SK-MEL-5 (cell line): Measurements from ENCODE around the gene NOL8. TPM values are rescaled to one million over a fixed set of nuclear protein-coding genes. Genes with fewer than 3 reads are reported as not detected.

Experiments
- DNase-seq: peaks from one replicate; pipeline ENCODE4 v3.0.0-alpha.2; 2016; ENCODE audit warnings: low read depth, low spot score
- in situ Hi-C: cut with HindIII; loops from 2 replicates; pipeline ENCODE4 v1.10.0; 2016; ENCODE audit warnings: low sequenced_read_pairs, high pct_unique_total_duplicates, low pct_unique_long_range_greater_than_20kb
- polyA plus RNA-seq, 2 experiments: library from polyadenylated mRNA; depleted of rRNA; stranded (reverse); fragments of >200 nt; gene quantifications; 2 replicates each; pipeline ENCODE4 v1.2.3, GENCODE V29; 2015
- total RNA-seq: library from RNA; depleted of rRNA; stranded (reverse); fragments of >200 nt; shearing (Covaris generic); gene quantifications from 2 replicates; pipeline ENCODE4 v1.2.3, GENCODE V29; 2014; rRNA removed

Gene NOL8
- 32.9 and 37.9 TPM in 2 replicates for total RNA-seq
- 29.3 and 32.7 TPM in 2 replicates for polyA plus RNA-seq (2015; cell fraction: cytosol; rRNA removed)
- polyA plus RNA-seq (2015; cell fraction: nucleus; rRNA removed), result 253 and 330 TPM in 2 replicates

- in situ Hi-C loops, result no loop called here
Observed at GRCh38 chr9:92325269-92325990, at the start of gene NOL8, which contains the start of gene CENPP. TSS of gene NOL8 (minus strand) at chr9:92325350. CDS start at chr9:92324161, 1,189 bp downstream. TSS of gene CENPP (plus strand) at chr9:92325953.

GRCh38 chr9:92373167-92373566, 48.0 kb upstream of the NOL8 start:
- in situ Hi-C loops, result no loop called here
- DNase-seq, result no peak

More at GRCh38 chr9:92325269-92325990, at the start of gene NOL8, which contains the start of gene CENPP:
- DNase-seq, result peak; percentile 92

- in situ Hi-C loops, result no loop called here
Observed at GRCh38 chr9:92369075-92369474, 43.9 kb upstream of the NOL8 start.

DNA sequence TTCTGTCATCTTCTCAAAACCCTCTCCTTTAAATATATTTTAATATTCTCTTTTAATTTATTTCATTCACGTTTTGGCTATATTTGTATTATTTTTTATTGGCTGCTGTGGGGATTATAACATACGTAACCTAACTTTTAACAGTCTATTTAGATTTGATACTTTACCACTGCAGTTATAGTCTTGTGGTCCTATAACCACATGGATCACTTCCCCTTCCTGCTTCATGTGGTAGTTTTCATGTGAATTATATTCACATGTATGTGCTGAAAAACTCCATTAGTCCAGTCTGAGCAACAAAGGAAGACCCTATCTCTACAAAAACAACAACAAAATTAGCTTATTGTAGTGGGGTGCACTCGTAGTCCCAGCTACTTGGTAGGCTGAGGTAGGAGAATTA, 34.9 kb upstream of the NOL8 start:
- in situ Hi-C loops, result no loop called here
- no peak for DNase-seq

More at GRCh38 chr9:92369075-92369474, 43.9 kb upstream of the NOL8 start:
- DNase-seq, result no peak

DNA sequence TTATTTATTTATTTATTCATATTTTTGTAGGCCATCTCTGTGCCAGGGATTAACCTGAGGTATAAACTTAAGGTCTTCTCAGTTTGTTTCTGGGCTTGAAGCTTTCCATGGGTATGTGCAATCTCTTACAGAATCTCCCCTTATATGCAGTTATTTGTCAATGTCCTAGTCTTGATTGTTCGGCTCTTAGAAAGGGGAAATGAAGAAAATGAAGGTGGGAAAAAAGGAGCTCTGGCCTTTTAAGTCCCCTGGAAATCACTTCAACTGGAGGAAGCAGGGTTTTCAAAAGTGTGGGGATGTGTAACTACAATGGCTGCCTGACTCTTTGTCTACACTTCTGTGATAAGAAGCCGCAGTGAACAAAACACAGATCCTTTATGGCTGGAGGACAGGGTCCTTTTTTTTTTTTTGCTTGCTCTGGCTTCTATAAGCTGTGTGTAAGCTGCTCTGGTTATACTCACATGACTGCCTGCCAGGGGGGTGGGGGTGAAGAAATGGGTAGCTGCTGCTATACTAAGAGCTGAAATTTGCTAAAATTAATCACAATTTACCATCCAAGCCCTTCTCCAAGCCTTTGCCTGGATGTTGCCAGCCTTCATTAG, 34.3 kb upstream of the NOL8 start:
- in situ Hi-C loops, result no loop called here

GRCh38 chr9:92353051-92353450, 27.9 kb upstream of the NOL8 start:
- in situ Hi-C loops, result no loop called here
- DNase-seq, result no peak

More for the DNA sequence above, 34.3 kb upstream of the NOL8 start:
- peak; percentile 27 for DNase-seq

DNA sequence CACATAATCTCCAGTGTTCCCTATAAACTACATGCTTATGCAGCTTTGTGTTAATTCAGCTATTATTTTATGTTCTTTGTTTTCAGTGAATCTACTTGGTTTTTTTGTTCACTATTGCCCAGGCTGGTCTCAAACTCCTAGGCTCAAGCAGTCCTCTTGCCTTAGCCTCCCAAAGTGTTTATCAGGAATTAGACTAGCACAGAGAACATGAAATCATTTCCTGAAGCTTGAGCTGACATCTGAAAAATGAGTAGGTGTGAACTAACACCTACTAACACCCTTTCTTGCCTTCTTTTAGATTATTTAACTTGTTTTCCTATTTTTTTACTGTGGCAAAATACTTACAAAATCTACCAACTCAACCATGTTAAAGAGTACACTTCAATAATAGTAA, 25.6 kb upstream of the NOL8 start:
- in situ Hi-C loops, result no loop called here
- no peak for DNase-seq

DNA sequence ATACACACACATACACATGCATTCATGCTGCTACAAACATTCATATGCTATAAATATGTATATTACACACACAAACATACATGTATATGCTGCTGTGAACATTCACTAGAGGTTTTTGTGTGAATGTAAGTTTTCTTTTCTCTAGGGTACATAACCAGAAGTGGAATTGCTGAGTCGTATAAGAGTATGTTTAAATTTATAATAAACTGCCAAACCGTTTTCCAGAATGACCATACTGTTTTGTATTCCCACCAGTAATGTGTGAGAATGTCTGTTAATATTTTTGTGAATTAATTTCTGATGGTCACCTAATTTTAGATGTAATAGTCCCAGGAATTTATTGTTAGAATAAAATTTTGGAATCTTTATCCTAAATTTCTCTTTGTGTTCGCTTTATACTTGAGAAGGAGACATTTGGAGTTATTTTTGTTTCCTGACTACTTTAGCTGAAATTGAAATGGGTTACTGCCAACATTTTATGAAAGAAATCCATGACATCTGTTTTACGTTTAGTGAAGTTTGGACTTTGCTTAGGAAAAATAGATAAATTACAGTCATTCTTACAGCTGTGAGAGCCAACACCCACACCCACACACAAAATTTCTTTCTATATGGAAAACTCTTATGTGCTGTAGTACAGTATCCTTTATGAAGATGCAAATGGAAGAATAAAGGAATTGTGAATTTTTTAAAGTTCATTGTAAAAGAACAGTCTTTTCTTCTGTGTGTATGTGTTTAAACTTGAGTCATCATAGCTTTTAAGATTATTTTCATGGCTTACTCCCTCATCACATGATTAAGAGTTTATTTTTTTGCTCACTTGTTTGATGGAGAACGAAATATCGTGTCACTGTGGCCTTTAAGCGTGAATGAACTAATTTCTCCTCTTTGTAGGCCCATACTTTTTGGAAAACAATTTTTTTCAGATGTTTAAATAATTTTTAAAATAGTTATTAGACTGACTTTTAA, 24.9 kb upstream of the NOL8 start:
- in situ Hi-C loops, result no loop called here
- DNase-seq, result no peak

GRCh38 chr9:92345582-92345981, 20.4 kb upstream of the NOL8 start:
- in situ Hi-C loops, result no loop called here
- DNase-seq, result no peak

DNA sequence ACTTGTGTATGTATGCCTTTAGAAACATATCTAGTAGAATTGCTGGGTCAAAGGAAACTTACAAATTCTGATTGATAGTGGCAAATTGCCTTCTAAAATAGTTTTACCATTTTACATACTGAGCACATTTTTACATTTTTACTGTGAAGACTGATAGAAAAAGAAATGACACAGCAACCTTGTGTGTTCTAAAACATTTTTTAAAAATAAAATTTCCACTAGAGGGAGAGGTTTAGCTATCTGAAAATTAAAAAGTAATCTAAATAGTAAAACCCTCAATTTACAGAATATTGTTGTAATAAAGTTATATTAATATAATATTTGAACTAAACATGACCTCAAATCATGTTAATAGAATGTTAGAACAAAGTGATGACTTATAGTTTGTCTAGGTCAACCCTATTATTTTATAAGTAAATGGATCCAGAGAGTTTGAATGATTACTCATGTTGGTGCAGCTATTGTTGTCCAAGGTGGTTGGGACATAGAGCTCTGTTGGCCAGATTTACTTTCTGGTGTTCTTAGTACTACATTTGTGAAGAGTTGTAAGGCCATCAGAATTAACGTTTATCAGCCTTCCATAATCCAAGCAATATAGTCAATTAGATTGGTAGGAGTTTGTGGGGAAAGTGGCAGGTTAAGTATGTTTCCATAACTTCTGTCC, 17.8 kb upstream of the NOL8 start:
- in situ Hi-C loops, result no loop called here

GRCh38 chr9:92341578-92341977, 16.4 kb upstream of the NOL8 start:
- in situ Hi-C loops, result no loop called here

More for the DNA sequence above, 17.8 kb upstream of the NOL8 start:
- peak; percentile 22 for DNase-seq

GRCh38 chr9:92333282-92333634, 8.1 kb upstream of the NOL8 start:
- in situ Hi-C loops, result no loop called here
- DNase-seq, result no peak

More at GRCh38 chr9:92341578-92341977, 16.4 kb upstream of the NOL8 start:
- DNase-seq, result no peak

- DNase-seq, result no peak
- in situ Hi-C loops, result no loop called here
Observed at GRCh38 chr9:92332577-92333281, 7.6 kb upstream of the NOL8 start.

DNA sequence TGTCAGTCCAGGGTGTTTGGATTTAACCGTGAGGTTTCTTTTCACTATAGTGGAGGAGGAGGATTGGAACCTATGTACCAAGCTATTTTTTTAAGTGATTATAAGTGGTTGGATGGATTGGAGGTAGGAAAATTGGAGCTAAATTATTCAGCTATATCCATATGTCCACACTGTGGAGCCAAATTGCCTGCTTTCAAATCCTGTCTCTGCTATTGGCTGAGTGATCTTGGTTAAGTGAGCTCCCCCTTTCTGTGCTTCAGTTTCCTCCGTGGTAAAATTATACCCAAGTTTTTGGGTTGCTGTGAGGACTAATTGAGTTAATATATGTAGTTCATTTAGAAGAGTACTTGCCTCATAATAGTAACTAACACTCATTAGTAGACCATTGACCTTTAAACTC, 3.1 kb upstream of the NOL8 start:
- in situ Hi-C loops, result no loop called here
- peak; percentile 72 for DNase-seq

GRCh38 chr9:92327283-92327850, 2.2 kb upstream of the NOL8 start:
- in situ Hi-C loops, result no loop called here
- DNase-seq, result no peak

GRCh38 chr9:92325991-92326500, 896 bp upstream of the NOL8 start:
- DNase-seq, result no peak
- in situ Hi-C loops, result no loop called here
